ENCODE results near the gene EEF1AKMT1. TPM values are rescaled to one million over a fixed set of nuclear protein-coding genes. Genes with fewer than 3 reads are reported as not detected.

Gene EEF1AKMT1
- total RNA-seq, 1 experiment from 2014 or later: 8.9 TPM

- Histone ChIP-seq H3F3A (ENCODE audit: insufficient read depth, low read depth) (no peaks in the 10 kb centered on the region), H3K9me3 (ENCODE audit: insufficient read depth, low read depth) (no peaks in the 10 kb centered on the region), H3K79me2 (ENCODE audit: low read depth) (no peaks in the 10 kb centered on the region), H4K20me1 (ENCODE audit: insufficient read depth) (no peaks in the 10 kb centered on the region), H3K27me3 (ENCODE audit: insufficient read depth, low read depth) (no peaks in the 10 kb centered on the region), H3K27ac (no peak overlapping the region), H3K4me1 (replicated peaks; ENCODE audit: insufficient read depth) (no peaks in the 10 kb centered on the region), H3K4me3 (no peak overlapping the region), H3K9me2 (ENCODE audit: insufficient read depth) (no peaks in the 10 kb centered on the region), H3K36me3 (ENCODE audit: low read depth) (no peaks in the 10 kb centered on the region), H2AFZ (no peak overlapping the region), H3K4me2 (no peak overlapping the region)
- TF ChIP-seq CTCF (conservative IDR thresholded peaks at IDR 0.05): no peak
- no peak for TF ChIP-seq EZH2 (IDR thresholded peaks at IDR 0.05; ENCODE audit: low read depth)
- intact Hi-C loops (cut with micrococcal nuclease; ENCODE audit: unreplicated experiment): no loop called here
- ChIA-PET POLR2A (ENCODE audit: unreplicated experiment) (no interaction called here), CTCF (no interaction called here)
- no peak for DNase-seq
- BruUV-seq (replicated peaks): no TSS peak
Observed at GRCh38 chr13:20686167-20686566, 87.6 kb downstream of the EEF1AKMT1 start.

GRCh38 chr13:20685092-20685491 is 88.7 kb downstream of the EEF1AKMT1 start:
- POLR2A ChIA-PET (ENCODE audit: unreplicated experiment): no interaction called here
- DNase-seq: no peak
- no peaks in the 10 kb centered on the region for H3K9me2 ChIP-seq (ENCODE audit: insufficient read depth)
- H3K27me3 ChIP-seq (ENCODE audit: insufficient read depth, low read depth): no peaks in the 10 kb centered on the region
- no peaks in the 10 kb centered on the region for H3K9me3 ChIP-seq (ENCODE audit: insufficient read depth, low read depth)
- H3F3A ChIP-seq (ENCODE audit: insufficient read depth, low read depth): no peaks in the 10 kb centered on the region
- H3K79me2 ChIP-seq (ENCODE audit: low read depth): no peaks in the 10 kb centered on the region
- no TSS peak for BruUV-seq (replicated peaks)
- H3K36me3 ChIP-seq (ENCODE audit: low read depth): no peaks in the 10 kb centered on the region
- CTCF ChIA-PET: no interaction called here
- intact Hi-C loops (cut with micrococcal nuclease; ENCODE audit: unreplicated experiment): no loop called here
- H3K4me2 ChIP-seq: no peak overlapping the region
- H3K4me3 ChIP-seq: no peak overlapping the region
- no peaks in the 10 kb centered on the region for H4K20me1 ChIP-seq (ENCODE audit: insufficient read depth)
- no peak overlapping the region for H3K27ac ChIP-seq
- H3K4me1 ChIP-seq (replicated peaks; ENCODE audit: insufficient read depth): no peaks in the 10 kb centered on the region
- no peak overlapping the region for H2AFZ ChIP-seq
- no peak for TF ChIP-seq CTCF (conservative IDR thresholded peaks at IDR 0.05)
- no peak for TF ChIP-seq EZH2 (IDR thresholded peaks at IDR 0.05; ENCODE audit: low read depth)

GRCh38 chr13:20684546-20684945 is 89.2 kb downstream of the EEF1AKMT1 start:
- Histone ChIP-seq H3K9me2 (ENCODE audit: insufficient read depth) (no peaks in the 10 kb centered on the region), H3K36me3 (ENCODE audit: low read depth) (no peaks in the 10 kb centered on the region), H3K27me3 (ENCODE audit: insufficient read depth, low read depth) (no peaks in the 10 kb centered on the region), H3K4me2 (no peak overlapping the region), H3K4me3 (no peak overlapping the region), H3K79me2 (ENCODE audit: low read depth) (no peaks in the 10 kb centered on the region), H3K27ac (no peak overlapping the region), H3K4me1 (replicated peaks; ENCODE audit: insufficient read depth) (no peaks in the 10 kb centered on the region), H2AFZ (no peak overlapping the region), H4K20me1 (ENCODE audit: insufficient read depth) (no peaks in the 10 kb centered on the region), H3K9me3 (ENCODE audit: insufficient read depth, low read depth) (no peaks in the 10 kb centered on the region), H3F3A (ENCODE audit: insufficient read depth, low read depth) (no peaks in the 10 kb centered on the region)
- intact Hi-C loops (cut with micrococcal nuclease; ENCODE audit: unreplicated experiment): no loop called here
- no TSS peak for BruUV-seq (replicated peaks)
- no peak for TF ChIP-seq CTCF (conservative IDR thresholded peaks at IDR 0.05)
- no peak for TF ChIP-seq EZH2 (IDR thresholded peaks at IDR 0.05; ENCODE audit: low read depth)
- ChIA-PET CTCF (no interaction called here), POLR2A (ENCODE audit: unreplicated experiment) (no interaction called here)
- DNase-seq: no peak
